Fibroblast of villous mesenchyme (primary cell): Measurements from ENCODE around the gene SWT1. TPM values are rescaled to one million over a fixed set of nuclear protein-coding genes. Genes with fewer than 3 reads are reported as not detected.

Source experiments
- DNase-seq: peaks from one replicate; pipeline ENCODE4 v3.0.0-alpha.2; 2010; ENCODE audit warnings: low read depth
- H3K4me3 ChIP-seq: 2 replicates; pipeline ENCODE4 v1.5.1; 2011; ENCODE audit warnings: low read depth, mild to moderate bottlenecking, low read length
- total RNA-seq: library from RNA; depleted of rRNA; stranded (reverse); fragments of >200 nt; gene quantifications from 2 replicates; pipeline ENCODE4 v1.2.3, GENCODE V29; 2012
- TF ChIP-seq, protein P1 (sequence below): IDR thresholded peaks from 2 replicates; pipeline ENCODE4 v1.5.1; 2012; ENCODE audit warnings: low read depth, mild to moderate bottlenecking, low read length; ENCODE audit not compliant: insufficient read depth

SWT1 gene
- total RNA-seq, 1 donor: 5.2 TPM

GRCh38 chr1:185154912-185155513, 2.0 kb upstream of the SWT1 start:
- peak overlapping the region; percentile 95 for H3K4me3 ChIP-seq
- TF ChIP-seq, protein P1, sequence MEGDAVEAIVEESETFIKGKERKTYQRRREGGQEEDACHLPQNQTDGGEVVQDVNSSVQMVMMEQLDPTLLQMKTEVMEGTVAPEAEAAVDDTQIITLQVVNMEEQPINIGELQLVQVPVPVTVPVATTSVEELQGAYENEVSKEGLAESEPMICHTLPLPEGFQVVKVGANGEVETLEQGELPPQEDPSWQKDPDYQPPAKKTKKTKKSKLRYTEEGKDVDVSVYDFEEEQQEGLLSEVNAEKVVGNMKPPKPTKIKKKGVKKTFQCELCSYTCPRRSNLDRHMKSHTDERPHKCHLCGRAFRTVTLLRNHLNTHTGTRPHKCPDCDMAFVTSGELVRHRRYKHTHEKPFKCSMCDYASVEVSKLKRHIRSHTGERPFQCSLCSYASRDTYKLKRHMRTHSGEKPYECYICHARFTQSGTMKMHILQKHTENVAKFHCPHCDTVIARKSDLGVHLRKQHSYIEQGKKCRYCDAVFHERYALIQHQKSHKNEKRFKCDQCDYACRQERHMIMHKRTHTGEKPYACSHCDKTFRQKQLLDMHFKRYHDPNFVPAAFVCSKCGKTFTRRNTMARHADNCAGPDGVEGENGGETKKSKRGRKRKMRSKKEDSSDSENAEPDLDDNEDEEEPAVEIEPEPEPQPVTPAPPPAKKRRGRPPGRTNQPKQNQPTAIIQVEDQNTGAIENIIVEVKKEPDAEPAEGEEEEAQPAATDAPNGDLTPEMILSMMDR: no peak
- DNase-seq: peak; percentile 20

DNA sequence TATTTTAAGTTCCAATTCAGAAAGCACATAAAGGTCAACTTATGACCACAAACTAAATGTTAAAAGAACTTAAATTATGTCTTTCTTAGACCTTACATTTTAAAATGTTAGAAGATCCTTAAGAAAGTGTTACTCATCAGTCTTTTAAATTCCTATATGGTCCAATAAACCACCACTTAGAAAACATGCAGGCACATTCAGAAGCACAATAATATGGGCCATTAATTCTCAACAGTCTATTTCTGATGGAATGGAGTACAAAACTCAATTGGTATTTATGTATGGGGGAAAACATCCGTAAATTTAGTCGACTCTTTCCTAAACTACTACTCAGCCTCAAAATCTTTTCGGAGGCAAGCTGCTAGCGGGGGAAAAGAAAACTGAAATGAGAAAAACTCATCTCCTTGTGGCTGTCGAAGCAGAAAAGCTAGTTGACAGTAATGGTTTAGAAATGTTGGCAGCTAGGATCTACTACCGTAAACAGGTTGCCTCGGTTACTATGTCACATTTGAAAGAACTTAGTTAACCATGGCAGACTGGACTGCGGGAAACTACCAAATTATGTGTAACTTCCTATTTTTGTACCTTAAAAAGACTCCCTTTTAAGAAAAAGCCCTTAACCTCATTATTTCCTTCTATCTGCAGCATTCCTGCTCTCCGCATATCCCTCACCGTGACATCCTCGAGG, 1.2 kb upstream of the SWT1 start:
- H3K4me3 ChIP-seq: peak overlapping the region; percentile 95
- peak; percentile 39 for DNase-seq
- TF ChIP-seq, protein P1: no peak

DNA sequence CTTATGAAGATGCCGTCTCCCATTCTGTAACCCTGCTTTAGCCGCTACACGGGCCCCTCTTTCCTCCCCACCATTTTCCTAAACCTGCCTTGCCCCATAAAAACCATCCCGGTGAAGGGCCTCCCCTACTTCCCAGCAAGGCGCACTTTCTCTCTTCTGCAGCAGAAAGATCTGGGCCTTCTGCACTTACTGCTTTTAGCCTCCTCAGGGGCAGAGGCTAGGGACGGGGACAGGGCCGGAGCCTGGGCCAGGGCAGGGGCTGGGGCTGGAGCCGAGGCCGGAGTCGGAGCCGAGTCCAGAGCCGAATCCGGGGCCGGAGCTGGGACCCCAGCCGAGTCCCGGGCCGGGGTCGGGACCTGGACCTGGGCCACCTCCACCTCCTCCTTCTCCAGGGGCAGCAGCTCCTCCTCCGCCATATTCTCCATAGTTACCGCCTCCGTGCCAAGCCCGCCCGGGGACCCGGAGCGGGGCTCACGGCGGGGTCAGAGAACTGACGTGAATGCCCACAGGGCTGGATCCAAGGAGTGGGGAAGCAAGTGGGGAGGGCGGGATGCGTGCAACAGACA, 596 bp upstream of the SWT1 start:
- TF ChIP-seq, protein P1: no peak
- H3K4me3 ChIP-seq: peak overlapping the region; percentile 95
- peak; percentile 31 for DNase-seq

- peak; percentile 86 for DNase-seq
- TF ChIP-seq, protein P1: no peak
- peak overlapping the region; percentile 95 for H3K4me3 ChIP-seq
Observed at GRCh38 chr1:185157599-185158412, 839 bp downstream of the SWT1 start.

DNA sequence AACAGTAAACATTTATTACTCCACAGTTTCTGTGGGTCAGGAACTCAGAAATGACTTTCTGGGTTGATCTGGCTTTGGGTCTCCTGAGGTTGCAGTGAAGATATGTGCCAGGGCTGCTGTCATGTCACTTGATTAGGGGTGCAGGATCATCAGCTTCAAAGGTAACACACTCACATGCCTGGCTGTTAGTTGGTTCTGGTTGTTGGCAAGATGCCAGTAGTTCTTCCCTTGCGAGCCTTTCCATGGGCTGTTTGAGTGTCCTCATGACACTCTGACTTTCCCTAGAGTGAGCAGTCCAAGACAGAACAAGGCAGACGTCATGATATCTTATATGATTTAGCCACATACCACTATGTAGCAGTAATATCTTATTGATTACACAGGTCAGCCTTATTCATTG, 1.8 kb downstream of the SWT1 start:
- H3K4me3 ChIP-seq: peak overlapping the region; percentile 95
- no peak for DNase-seq
- TF ChIP-seq, protein P1: no peak

GRCh38 chr1:185159966-185160365, 3.0 kb downstream of the SWT1 start:
- TF ChIP-seq, protein P1: no peak
- DNase-seq: no peak
- no peak overlapping the region for H3K4me3 ChIP-seq
